HEK293 (cell line): ENCODE results near the gene RASA3.

Experiments
- CTCF ChIA-PET: fragments of 350-600 bp; formaldehyde crosslinking; extraction: SDS; loops from one replicate; lab custom pipeline; 2021; ENCODE audit warnings: antibody characterized with exemption; lab: Yijun Ruan, JAX
- POLR2A ChIA-PET: fragments of 300-600 bp; formaldehyde crosslinking; extraction: SDS; loops from one replicate; lab custom pipeline; 2020; ENCODE audit warnings: antibody characterized with exemption, inconsistent platforms; lab: Yijun Ruan, JAX
- H3K27ac ChIP-seq: fragments of 200-500 bp; sonication (Bioruptor generic); 2 replicates; pipeline ENCODE4 v1.5.1; 2014; ENCODE audit warnings: low read depth, low read length, control low read depth, inconsistent platforms; ENCODE audit errors: extremely low read depth
- H3K36me3 ChIP-seq, 2 experiments: fragments of 200-500 bp in 1 of 2; sonication (Bioruptor generic) in 1 of 2; 1 replicate in 1 of 2; 2 replicates in 1 of 2; pipeline ENCODE4 v1.5.1; 2014 to 2017; ENCODE audit warnings: inconsistent platforms in 2 of 2, low read length in 2 of 2; ENCODE audit not compliant: control insufficient read depth in 2 of 2, insufficient read depth in 1 of 2
- H3K4me1 ChIP-seq: fragments of 200-500 bp; sonication (Bioruptor generic); 2 replicates; pipeline ENCODE4 v1.5.1; 2014; ENCODE audit warnings: mild to moderate bottlenecking, low read length, inconsistent platforms; ENCODE audit not compliant: control insufficient read depth, insufficient read depth
- H3K4me3 ChIP-seq: 2 replicates; pipeline ENCODE4 v1.5.1; 2011; ENCODE audit warnings: low read depth, mild to moderate bottlenecking, control low read depth, low read length, moderate library complexity
- H3K9me3 ChIP-seq: fragments of 200-500 bp; sonication (Bioruptor generic); 2 replicates; pipeline ENCODE4 v1.5.1; 2014; ENCODE audit warnings: low read depth, low read length, inconsistent platforms; ENCODE audit not compliant: control insufficient read depth, insufficient read depth
- ATF2 ChIP-seq: fragments of 450-650 bp; formaldehyde crosslinking; IDR thresholded peaks from 2 replicates; pipeline ENCODE4 v1.5.1; 2016; ENCODE audit warnings: missing biosample characterization, missing genetic modification characterization, low read depth
- GLIS1 ChIP-seq: fragments of 450-650 bp; formaldehyde crosslinking; IDR thresholded peaks from 2 replicates; pipeline ENCODE4 v1.5.1; 2016; ENCODE audit warnings: missing biosample characterization, missing genetic modification characterization
- HOXC10 ChIP-seq: sonication (generic); formaldehyde crosslinking; IDR thresholded peaks from 2 replicates; pipeline ENCODE4 v1.8.1; 2023; ENCODE audit warnings: mild to moderate bottlenecking, missing genetic modification reagents
- TRIM28 ChIP-seq: IDR thresholded peaks from 2 replicates; pipeline ENCODE4 v1.6.1; 2011; ENCODE audit warnings: low read length, control low read depth, borderline replicate concordance
- ZBTB11 ChIP-seq: fragments of 450-650 bp; formaldehyde crosslinking; conservative IDR thresholded peaks from 2 replicates; pipeline ENCODE4 v1.5.1; 2016; ENCODE audit warnings: low read depth, missing biosample characterization, missing genetic modification characterization
- ZBTB6 ChIP-seq: fragments of 450-650 bp; formaldehyde crosslinking; IDR thresholded peaks from 2 replicates; pipeline ENCODE4 v1.5.1; 2017; ENCODE audit warnings: missing biosample characterization, missing genetic modification characterization
- ZNF112 ChIP-seq: fragments of 450-650 bp; formaldehyde crosslinking; IDR thresholded peaks from 2 replicates; pipeline ENCODE4 v1.5.0; 2017; ENCODE audit warnings: missing biosample characterization, missing genetic modification characterization
- ZNF18 ChIP-seq: fragments of 450-650 bp; formaldehyde crosslinking; IDR thresholded peaks from 2 replicates; pipeline ENCODE4 v1.5.1; 2016; ENCODE audit warnings: missing biosample characterization, missing genetic modification characterization
- ZNF184 ChIP-seq: fragments of 450-650 bp; IDR thresholded peaks from 2 replicates; pipeline ENCODE4 v1.5.1; 2018; ENCODE audit warnings: missing biosample characterization, mild to moderate bottlenecking, missing genetic modification characterization
- ZNF280D ChIP-seq: fragments of 450-650 bp; formaldehyde crosslinking; IDR thresholded peaks from 2 replicates; pipeline ENCODE4 v1.5.1; 2016; ENCODE audit warnings: missing biosample characterization, missing genetic modification characterization
- ZNF292 ChIP-seq: fragments of 450-650 bp; formaldehyde crosslinking; IDR thresholded peaks from 2 replicates; pipeline ENCODE4 v1.5.1; 2016; ENCODE audit warnings: low read depth, missing biosample characterization, missing genetic modification characterization, borderline replicate concordance
- ZNF311 ChIP-seq: fragments of 450-650 bp; formaldehyde crosslinking; IDR thresholded peaks from 2 replicates; pipeline ENCODE4 v1.5.1; 2017; ENCODE audit warnings: missing biosample characterization, missing genetic modification characterization, borderline replicate concordance
- ZNF324 ChIP-seq: fragments of 450-650 bp; formaldehyde crosslinking; IDR thresholded peaks from 2 replicates; pipeline ENCODE4 v1.5.1; 2016; ENCODE audit warnings: missing biosample characterization, missing genetic modification characterization
- ZNF488 ChIP-seq: fragments of 450-650 bp; formaldehyde crosslinking; IDR thresholded peaks from 2 replicates; pipeline ENCODE4 v1.5.1; 2016; ENCODE audit warnings: missing biosample characterization, missing genetic modification characterization
- ZNF513 ChIP-seq: fragments of 450-650 bp; IDR thresholded peaks from 2 replicates; pipeline ENCODE4 v1.5.1; 2018; ENCODE audit warnings: missing biosample characterization, missing genetic modification characterization
- ZNF514 ChIP-seq: fragments of 450-650 bp; formaldehyde crosslinking; IDR thresholded peaks from 2 replicates; pipeline ENCODE4 v1.5.1; 2016; ENCODE audit warnings: missing biosample characterization, missing genetic modification characterization
- ZNF544 ChIP-seq: fragments of 450-650 bp; formaldehyde crosslinking; IDR thresholded peaks from 2 replicates; pipeline ENCODE4 v1.5.0; 2017; ENCODE audit warnings: missing biosample characterization, missing genetic modification characterization
- ZNF548 ChIP-seq: fragments of 450-650 bp; formaldehyde crosslinking; IDR thresholded peaks from 2 replicates; pipeline ENCODE4 v1.5.1; 2016; ENCODE audit warnings: missing biosample characterization, missing genetic modification characterization
- ZNF558 ChIP-seq: fragments of 450-650 bp; formaldehyde crosslinking; IDR thresholded peaks from 2 replicates; pipeline ENCODE4 v1.5.1; 2016; ENCODE audit warnings: missing biosample characterization, missing genetic modification characterization
- ZNF561 ChIP-seq: fragments of 450-650 bp; IDR thresholded peaks from 2 replicates; pipeline ENCODE4 v1.5.1; 2018; ENCODE audit warnings: missing biosample characterization, missing genetic modification characterization, borderline replicate concordance
- ZNF707 ChIP-seq: fragments of 450-650 bp; formaldehyde crosslinking; IDR thresholded peaks from 2 replicates; pipeline ENCODE4 v1.5.1; 2016; ENCODE audit warnings: missing biosample characterization, missing genetic modification characterization
- ZNF776 ChIP-seq: fragments of 450-650 bp; formaldehyde crosslinking; IDR thresholded peaks from 2 replicates; pipeline ENCODE4 v1.5.0; 2017; ENCODE audit warnings: missing biosample characterization, missing genetic modification characterization, borderline replicate concordance
- ZNF843 ChIP-seq: fragments of 450-650 bp; formaldehyde crosslinking; IDR thresholded peaks from 2 replicates; pipeline ENCODE4 v1.5.1; 2016; ENCODE audit warnings: missing biosample characterization, missing genetic modification characterization

The RASA3 gene

GRCh38 chr13:114035186-114035582 is 97.2 kb downstream of the RASA3 start:
- no peak for TF ChIP-seq ZNF513 (tag by site-specific recombination)
- no peak for TF ChIP-seq ZNF561
- no peak for TF ChIP-seq ZNF776 (tag by site-specific recombination)
- no peak for TF ChIP-seq ZBTB6 (tag by site-specific recombination)
- POLR2A ChIA-PET: no interaction called here
- CTCF ChIA-PET: no interaction called here
- H3K4me1 ChIP-seq: no peaks in the 10 kb centered on the region
- H3K27ac ChIP-seq: no peak overlapping the region
- no peaks in the 10 kb centered on the region for H3K9me3 ChIP-seq
- no peaks in the 10 kb centered on the region for H3K36me3 ChIP-seq
- H3K4me3 ChIP-seq: no peak overlapping the region

GRCh38 chr13:114034481-114034891 is 97.9 kb downstream of the RASA3 start:
- H3K27ac ChIP-seq: no peak overlapping the region
- no peak overlapping the region for H3K4me3 ChIP-seq
- no peaks in the 10 kb centered on the region for H3K36me3 ChIP-seq
- POLR2A ChIA-PET: no interaction called here
- no peaks in the 10 kb centered on the region for H3K4me1 ChIP-seq
- no peaks in the 10 kb centered on the region for H3K9me3 ChIP-seq
- CTCF ChIA-PET: no interaction called here
- no peak for TF ChIP-seq TRIM28
- no peak for TF ChIP-seq ZNF843 (tag by site-specific recombination)
- no peak for TF ChIP-seq ZNF18 (tag by site-specific recombination)
- TF ChIP-seq ZNF280D: no peak
- no peak for TF ChIP-seq ZNF707 (tag by site-specific recombination)
- TF ChIP-seq GLIS1 (tag by site-specific recombination): no peak
- TF ChIP-seq ZNF112 (tag by site-specific recombination): no peak
- TF ChIP-seq ZNF544 (tag by site-specific recombination): no peak
- TF ChIP-seq ZNF514 (tag by site-specific recombination): no peak
- TF ChIP-seq ZNF324 (tag by site-specific recombination): no peak
- no peak for TF ChIP-seq ZNF292
- no peak for TF ChIP-seq ZNF184 (tag by site-specific recombination)
- TF ChIP-seq ZBTB11 (tag by site-specific recombination): no peak
- no peak for TF ChIP-seq ZNF558 (tag by site-specific recombination)
- no peak for TF ChIP-seq ATF2 (tag by site-specific recombination)
- TF ChIP-seq HOXC10 (CRISPR knock-in tag): no peak
- no peak for TF ChIP-seq ZNF311 (tag by site-specific recombination)
- TF ChIP-seq ZNF548 (tag by site-specific recombination): no peak
- TF ChIP-seq ZNF488 (tag by site-specific recombination): no peak
